ENCODE results near the gene AP1S3. TPM values are rescaled to one million over a fixed set of nuclear protein-coding genes. Genes with fewer than 3 reads are reported as not detected.
"Not testable (repeated sequence)": the region's sequence is repeated elsewhere in the genome, so short reads cannot be mapped to it uniquely, and the experiment has no call there.

Gene AP1S3
- polyA plus RNA-seq, 1 experiment, result 2.9 TPM

DNA sequence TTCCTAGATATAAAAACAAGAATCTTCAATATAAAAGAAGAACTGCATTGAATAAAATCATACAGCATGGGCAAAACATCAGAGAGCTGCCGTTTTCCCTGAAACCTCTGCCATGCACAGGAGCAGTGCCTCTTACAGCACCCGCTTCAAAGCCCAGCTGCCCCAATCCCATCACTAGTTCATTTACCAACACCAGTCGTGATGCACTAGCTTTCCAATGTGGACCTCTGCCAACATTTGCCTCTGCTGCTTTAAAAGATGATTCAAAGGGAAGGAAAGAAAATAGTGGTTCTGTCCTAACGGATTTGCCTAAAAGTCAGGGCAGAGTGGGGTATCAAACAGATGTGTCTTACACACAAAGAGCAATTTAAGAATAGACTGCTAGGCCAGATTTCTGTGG lies 43.4 kb upstream of the AP1S3 start:
- H3K4me3 ChIP-seq (ENCODE audit: low read depth, low read length), result no peak overlapping the region
- no peaks in the 10 kb centered on the region for H3K9me3 ChIP-seq (ENCODE audit: control insufficient read depth, insufficient read depth, low read length)
- ChIA-PET CTCF (no interaction called here), POLR2A (no interaction called here)
- TF ChIP-seq, protein P1, sequence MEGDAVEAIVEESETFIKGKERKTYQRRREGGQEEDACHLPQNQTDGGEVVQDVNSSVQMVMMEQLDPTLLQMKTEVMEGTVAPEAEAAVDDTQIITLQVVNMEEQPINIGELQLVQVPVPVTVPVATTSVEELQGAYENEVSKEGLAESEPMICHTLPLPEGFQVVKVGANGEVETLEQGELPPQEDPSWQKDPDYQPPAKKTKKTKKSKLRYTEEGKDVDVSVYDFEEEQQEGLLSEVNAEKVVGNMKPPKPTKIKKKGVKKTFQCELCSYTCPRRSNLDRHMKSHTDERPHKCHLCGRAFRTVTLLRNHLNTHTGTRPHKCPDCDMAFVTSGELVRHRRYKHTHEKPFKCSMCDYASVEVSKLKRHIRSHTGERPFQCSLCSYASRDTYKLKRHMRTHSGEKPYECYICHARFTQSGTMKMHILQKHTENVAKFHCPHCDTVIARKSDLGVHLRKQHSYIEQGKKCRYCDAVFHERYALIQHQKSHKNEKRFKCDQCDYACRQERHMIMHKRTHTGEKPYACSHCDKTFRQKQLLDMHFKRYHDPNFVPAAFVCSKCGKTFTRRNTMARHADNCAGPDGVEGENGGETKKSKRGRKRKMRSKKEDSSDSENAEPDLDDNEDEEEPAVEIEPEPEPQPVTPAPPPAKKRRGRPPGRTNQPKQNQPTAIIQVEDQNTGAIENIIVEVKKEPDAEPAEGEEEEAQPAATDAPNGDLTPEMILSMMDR (IDR thresholded peaks at IDR 0.05; ENCODE audit: low read depth, low read length), result no peak
- no peak overlapping the region for H3K27ac ChIP-seq (ENCODE audit: low read depth, low read length)
- DNase-seq (ENCODE audit: low read depth, low spot score), result no peak
- no peaks in the 10 kb centered on the region for H3K27me3 ChIP-seq (ENCODE audit: control insufficient read depth, insufficient read depth, low read length)

DNA sequence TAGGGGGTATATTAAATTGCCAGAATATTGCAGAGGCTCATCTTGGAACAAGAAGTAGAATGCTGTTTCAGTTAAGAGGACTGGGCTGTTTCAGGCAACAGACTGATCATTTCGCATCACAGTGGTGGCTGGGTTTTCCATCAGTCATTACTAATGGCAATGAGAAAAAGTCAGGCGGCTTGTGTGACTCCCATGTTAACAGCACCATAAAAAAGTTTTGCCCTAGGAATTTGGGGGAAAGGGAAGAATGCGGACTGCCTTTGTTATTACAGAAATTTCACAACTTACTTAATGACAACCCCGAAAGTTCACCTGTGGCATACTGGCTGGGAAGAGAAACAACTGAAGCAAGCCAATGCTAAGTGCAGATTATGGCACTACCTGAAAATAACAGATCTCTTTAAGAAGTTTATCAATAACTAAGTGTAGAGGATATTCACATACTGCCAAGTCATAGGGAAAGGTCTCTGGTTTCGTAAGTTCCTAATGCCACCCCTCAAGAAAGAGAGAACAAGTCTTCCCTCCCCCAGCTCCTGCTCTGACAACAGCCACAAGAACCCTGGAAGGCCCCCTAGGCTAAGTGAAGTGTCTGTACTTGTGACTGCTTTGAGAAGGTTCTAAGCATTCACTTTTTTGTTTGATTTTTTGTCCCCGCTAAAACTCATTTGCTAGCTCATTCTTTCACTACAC lies 40.5 kb upstream of the AP1S3 start:
- CTCF ChIA-PET, result no interaction called here
- Histone ChIP-seq H3K4me3 (ENCODE audit: low read depth, low read length) (no peak overlapping the region), H3K27me3 (ENCODE audit: control insufficient read depth, insufficient read depth, low read length) (no peaks in the 10 kb centered on the region), H3K9me3 (ENCODE audit: control insufficient read depth, insufficient read depth, low read length) (no peaks in the 10 kb centered on the region), H3K27ac (ENCODE audit: low read depth, low read length) (no peak overlapping the region)
- POLR2A ChIA-PET, result no interaction called here
- TF ChIP-seq, protein P1 (IDR thresholded peaks at IDR 0.05; ENCODE audit: low read depth, low read length), result no peak
- no peak for DNase-seq (ENCODE audit: low read depth, low spot score)

DNA sequence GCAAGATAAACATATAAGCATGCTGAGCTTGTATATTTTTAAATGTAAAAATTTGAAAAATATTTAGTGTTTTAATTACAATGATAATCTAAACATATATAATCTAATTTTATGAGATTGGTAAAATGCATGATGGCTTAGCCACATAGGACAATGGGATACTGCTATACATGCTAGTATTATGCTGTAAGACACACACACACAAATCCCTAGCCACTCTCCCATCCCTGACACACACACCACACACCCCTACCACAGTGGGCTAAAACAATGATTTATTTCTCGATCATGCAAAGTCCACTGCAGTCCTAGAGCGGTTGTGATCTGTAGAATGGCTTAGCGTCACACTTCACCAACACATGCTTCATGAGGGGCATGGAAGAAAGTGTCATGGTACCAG lies 36.3 kb upstream of the AP1S3 start:
- Histone ChIP-seq H3K27me3 (ENCODE audit: control insufficient read depth, insufficient read depth, low read length) (no peaks in the 10 kb centered on the region), H3K9me3 (ENCODE audit: control insufficient read depth, insufficient read depth, low read length) (no peaks in the 10 kb centered on the region), H3K4me3 (ENCODE audit: low read depth, low read length) (no peak overlapping the region), H3K27ac (ENCODE audit: low read depth, low read length) (no peak overlapping the region)
- CTCF ChIA-PET, result no interaction called here
- no peak for DNase-seq (ENCODE audit: low read depth, low spot score)
- TF ChIP-seq, protein P1 (IDR thresholded peaks at IDR 0.05; ENCODE audit: low read depth, low read length), result no peak
- POLR2A ChIA-PET, result no interaction called here

DNA sequence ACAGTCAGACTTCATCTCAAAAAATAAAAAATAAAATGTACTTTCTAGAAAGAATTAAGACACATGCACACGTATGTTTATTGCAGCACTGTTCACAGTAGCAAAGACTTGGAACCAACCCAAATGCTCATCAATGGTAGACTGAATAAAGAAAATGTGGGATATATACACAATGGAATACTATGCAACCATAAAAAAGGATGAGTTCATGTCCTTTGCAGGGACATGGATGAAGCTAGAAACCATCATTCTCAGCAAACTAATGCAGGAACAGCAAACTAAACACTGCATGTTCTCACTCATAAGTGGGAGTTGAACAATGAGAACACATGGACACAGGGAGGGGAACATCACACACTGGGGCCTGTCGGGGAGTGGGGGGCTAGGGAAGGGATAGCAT lies 35.4 kb upstream of the AP1S3 start:
- H3K27me3 ChIP-seq (ENCODE audit: control insufficient read depth, insufficient read depth, low read length); DNase-seq (ENCODE audit: low read depth, low spot score); POLR2A ChIA-PET; H3K4me3 ChIP-seq (ENCODE audit: low read depth, low read length); H3K9me3 ChIP-seq (ENCODE audit: control insufficient read depth, insufficient read depth, low read length); H3K27ac ChIP-seq (ENCODE audit: low read depth, low read length): not testable (repeated sequence)
- CTCF ChIA-PET, result interaction anchor here (1.5 kb wide), 1 partner anchor 11 kb away, joined by 3 read pairs; no protein-coding TSS in a partner anchor

DNA sequence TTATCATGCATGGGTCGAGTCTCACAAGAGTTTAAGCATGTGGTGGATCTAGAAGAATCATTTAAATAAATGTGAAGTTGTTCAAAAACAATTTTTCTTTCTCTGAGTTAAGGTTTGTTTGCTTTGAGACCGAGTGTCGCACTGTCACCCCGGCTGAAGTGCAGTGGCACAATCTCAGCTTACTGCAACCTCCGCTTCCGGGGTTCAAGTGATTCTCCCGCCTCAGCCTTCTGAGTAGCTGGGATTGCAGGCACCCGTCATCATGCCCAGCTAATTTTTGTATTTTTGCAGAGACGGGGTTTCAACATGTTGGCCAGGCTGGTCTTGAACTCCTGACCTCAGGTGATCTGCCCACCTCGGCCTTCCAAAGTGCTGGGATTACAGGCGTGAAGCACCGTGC lies 34.3 kb upstream of the AP1S3 start:
- POLR2A ChIA-PET; H3K27me3 ChIP-seq (ENCODE audit: control insufficient read depth, insufficient read depth, low read length); DNase-seq (ENCODE audit: low read depth, low spot score); H3K27ac ChIP-seq (ENCODE audit: low read depth, low read length); H3K4me3 ChIP-seq (ENCODE audit: low read depth, low read length); H3K9me3 ChIP-seq (ENCODE audit: control insufficient read depth, insufficient read depth, low read length): not testable (repeated sequence)
- CTCF ChIA-PET, result interaction anchor here (1.4 to 1.5 kb wide), 2 partner anchors 10 to 11 kb away, joined by 3 to 8 read pairs; no protein-coding TSS in a partner anchor

DNA sequence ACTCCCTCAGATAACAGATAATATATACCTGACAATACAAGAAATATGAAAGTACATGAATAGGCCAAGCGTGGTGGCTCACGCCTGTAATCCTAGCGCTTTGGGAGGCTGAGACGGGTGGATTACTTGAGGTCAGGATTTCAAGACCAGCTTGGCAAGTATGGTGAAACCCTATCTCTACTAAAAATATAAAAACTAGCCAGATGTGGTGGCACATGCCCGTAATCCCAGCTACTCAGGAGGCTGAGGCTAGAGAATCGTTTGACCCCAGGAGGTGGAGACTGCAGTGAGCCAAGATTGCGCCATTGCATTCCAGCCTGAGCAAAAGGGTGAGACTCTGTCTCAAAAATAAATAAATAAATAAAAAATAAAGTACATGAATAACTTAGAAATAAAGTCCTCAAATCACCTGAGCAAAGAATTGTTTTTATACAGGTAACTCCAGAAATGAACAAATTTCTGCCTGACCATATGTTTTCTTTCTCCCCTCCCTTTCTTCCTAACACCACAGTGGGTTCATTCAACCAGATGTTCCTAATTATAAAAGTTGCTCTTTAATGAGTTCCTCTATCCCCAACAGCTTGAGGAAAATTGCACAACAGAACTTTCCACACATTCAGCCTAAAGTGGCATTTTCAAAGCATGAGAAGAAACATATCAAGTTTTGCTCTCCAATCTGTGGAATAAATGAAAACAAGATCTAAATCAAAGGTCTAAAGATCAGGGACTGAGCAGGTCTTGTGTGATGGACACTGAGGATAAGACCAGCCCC lies 33.6 kb upstream of the AP1S3 start:
- no peak for DNase-seq (ENCODE audit: low read depth, low spot score)
- Histone ChIP-seq H3K27ac (ENCODE audit: low read depth, low read length) (no peak overlapping the region), H3K9me3 (ENCODE audit: control insufficient read depth, insufficient read depth, low read length) (no peaks in the 10 kb centered on the region), H3K27me3 (ENCODE audit: control insufficient read depth, insufficient read depth, low read length) (no peaks in the 10 kb centered on the region), H3K4me3 (ENCODE audit: low read depth, low read length) (no peak overlapping the region)
- ChIA-PET POLR2A (no interaction called here), CTCF (interaction anchor here (1.4 to 1.5 kb wide), 2 partner anchors 10 to 11 kb away, joined by 3 to 8 read pairs; no protein-coding TSS in a partner anchor)
- TF ChIP-seq, protein P1 (IDR thresholded peaks at IDR 0.05; ENCODE audit: low read depth, low read length), result no peak
